Activated T-cell treated with anti-CD3 and anti-CD28 coated beads, Interleukin-2, amount 50 U/mL, for 48 hours (primary cell): ENCODE data around the gene TNIP1.
A peak's percentile ranks its signal among the peaks of the same experiment; 100 is the strongest.

ENCODE experiments used
- DNase-seq, 2 experiments: peaks; one replicate each; pipeline ENCODE4 v3.0.0-alpha.2; 2020

Gene TNIP1, protein sequence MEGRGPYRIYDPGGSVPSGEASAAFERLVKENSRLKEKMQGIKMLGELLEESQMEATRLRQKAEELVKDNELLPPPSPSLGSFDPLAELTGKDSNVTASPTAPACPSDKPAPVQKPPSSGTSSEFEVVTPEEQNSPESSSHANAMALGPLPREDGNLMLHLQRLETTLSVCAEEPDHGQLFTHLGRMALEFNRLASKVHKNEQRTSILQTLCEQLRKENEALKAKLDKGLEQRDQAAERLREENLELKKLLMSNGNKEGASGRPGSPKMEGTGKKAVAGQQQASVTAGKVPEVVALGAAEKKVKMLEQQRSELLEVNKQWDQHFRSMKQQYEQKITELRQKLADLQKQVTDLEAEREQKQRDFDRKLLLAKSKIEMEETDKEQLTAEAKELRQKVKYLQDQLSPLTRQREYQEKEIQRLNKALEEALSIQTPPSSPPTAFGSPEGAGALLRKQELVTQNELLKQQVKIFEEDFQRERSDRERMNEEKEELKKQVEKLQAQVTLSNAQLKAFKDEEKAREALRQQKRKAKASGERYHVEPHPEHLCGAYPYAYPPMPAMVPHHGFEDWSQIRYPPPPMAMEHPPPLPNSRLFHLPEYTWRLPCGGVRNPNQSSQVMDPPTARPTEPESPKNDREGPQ

DNA sequence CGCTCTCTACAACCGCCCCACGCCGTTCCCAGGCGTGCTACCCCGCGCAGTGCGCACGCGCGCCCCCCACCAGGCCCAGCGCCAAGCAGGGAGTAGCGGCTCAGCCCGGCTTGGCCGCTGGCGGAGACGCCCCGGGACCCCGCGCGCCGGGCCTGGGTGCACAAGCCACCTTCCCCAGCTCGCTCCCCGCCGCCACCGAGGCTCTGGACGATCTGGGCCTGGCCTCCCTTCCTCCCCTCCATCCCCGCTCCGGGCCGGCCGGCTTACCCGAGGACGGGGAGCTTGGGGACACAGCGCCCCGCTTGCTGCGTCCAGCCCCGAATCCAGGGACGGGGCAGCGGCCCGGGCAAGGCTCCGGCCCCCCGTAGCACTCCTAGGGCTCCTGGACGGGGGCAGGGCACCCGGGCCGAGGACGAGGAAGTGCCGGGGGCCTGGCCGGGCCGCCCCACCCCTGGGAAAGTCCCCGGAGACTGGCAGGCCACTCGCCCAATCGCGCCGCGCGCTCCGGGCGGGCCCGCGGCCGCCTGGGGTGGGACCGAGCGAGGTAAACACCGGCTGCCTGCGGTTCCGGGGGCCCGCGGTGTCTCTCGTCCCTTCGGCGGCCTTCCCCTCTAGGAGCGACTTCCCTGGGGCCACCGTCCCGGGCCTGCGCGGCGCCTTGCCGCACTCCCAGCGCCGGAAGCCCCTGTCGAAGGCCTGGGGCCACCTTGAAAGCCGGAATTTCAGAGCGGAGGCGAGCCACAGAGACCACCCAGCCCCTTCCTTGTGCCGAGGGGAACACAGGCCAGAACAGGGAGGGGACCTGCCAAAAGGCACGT, at the start of gene TNIP1:
Gene TNIP1, minus strand, starts transcription at position 422 of the 818 bp plus-strand sequence. CDS start 15,939 bp downstream, outside the sequence.
- DNase-seq = peak; percentile 97 to 98

DNA sequence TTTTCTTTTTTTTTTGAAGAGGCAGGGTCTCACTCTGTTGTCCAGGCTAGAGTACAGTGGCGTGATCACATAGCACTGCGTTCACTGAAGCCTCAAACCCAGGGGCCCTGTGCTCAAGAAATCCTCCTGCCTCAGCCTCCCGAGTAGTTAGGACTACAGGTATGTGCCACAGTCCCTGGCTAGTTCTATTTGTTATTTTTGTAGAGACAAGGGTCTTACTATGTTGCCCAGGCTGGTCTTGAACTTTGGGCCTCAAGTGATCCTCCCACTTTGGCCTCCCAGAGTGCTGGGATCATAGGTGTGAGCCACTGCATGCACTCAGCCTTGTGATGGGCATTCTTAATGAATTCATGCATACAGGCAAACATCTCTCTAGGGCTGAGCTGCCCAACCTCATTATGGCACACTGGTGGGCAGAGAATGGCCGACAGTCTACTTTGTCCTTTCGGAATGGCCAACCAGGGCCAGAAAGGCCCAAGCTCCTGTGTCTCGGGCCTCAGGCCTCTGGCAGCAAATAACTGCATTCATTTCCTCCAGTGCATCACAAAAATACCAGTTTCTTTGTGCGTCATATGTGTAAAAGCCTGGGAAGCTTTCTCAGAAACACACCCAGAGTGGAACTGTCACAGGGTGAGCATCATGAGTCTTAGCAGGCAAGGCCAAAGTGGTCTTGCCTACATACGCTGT, 49.5 kb upstream of the TNIP1 start:
- DNase-seq = no peak

DNA sequence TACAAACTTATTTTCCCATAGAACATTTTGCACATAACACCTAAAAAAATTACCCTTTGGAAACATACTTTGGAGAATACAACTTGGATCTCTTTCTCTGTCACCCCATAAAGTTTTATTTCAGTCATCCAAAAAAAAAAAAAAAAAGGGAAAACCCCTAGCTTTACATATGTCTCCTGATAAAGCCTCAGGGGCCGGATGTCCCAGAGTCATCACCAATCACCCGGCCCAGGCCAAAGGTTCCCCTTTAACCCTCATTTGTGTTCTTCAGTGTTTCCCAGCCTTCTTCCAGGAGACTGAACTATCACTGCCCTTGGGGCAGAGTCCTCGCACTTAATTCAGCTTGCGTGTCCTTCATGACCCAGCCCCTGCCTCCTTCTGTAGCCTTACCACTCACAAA, 48.0 kb upstream of the TNIP1 start:
- no peak for DNase-seq

DNA sequence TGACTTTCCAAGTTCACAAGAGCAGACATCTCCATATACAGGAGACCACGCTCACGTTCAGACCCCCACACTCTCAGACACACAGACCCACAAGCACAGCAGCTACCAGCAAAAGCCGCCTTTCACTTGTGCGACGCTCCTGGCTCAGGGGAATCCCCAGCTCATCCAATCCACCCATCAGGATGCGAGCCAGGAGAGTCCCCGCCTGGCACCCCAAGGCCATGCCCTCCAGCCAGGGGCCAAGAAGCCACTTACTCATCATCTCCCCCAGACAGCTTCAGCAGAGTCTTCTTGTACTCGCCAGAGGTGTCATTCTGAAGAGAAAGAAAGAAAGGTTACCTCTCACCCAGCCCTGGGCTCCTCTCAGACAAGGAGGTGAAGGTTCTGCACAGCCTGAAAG, 47.1 kb upstream of the TNIP1 start:
- DNase-seq = no peak

DNA sequence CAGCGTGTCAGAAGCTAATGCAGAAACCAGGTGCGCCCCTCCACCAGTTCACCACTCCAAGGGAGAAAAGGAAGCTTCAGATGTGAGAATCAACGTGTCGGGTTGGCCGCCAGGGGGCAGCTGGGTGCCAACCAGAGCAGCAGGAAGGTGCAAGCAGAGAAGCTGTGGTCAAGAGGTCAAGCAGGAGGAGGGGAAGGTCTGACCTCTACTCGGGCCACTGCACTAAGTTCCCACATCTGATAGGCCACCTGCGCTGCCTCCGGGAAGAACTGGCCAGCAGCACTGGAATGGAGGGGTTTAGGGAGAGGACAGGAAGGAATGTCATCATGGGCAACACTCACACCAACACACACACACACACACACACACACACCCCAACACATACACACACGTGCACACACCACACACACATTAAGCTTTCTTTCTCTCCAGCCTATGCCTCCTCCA, 45.4 kb upstream of the TNIP1 start:
- DNase-seq = peak; percentile 80 to 82

DNA sequence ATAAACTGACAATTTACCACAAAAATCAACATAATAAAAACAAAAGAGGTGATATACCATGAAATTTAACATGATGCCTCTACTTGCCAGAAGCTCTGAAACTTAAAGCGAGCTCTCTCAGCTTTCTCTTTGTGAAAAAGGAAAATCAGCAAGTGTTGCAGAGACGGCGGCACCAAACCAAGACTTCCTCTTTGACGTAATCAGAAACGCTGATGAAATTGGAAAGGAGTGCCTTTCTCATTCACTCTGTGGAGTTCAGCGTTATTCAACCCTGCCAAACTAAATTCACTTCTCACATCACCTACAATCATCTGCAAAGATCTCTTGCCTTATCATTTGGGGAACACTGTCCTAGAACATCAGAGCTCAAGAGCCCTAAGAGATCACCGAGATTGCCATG, 44.6 kb upstream of the TNIP1 start:
- DNase-seq = no peak

DNA sequence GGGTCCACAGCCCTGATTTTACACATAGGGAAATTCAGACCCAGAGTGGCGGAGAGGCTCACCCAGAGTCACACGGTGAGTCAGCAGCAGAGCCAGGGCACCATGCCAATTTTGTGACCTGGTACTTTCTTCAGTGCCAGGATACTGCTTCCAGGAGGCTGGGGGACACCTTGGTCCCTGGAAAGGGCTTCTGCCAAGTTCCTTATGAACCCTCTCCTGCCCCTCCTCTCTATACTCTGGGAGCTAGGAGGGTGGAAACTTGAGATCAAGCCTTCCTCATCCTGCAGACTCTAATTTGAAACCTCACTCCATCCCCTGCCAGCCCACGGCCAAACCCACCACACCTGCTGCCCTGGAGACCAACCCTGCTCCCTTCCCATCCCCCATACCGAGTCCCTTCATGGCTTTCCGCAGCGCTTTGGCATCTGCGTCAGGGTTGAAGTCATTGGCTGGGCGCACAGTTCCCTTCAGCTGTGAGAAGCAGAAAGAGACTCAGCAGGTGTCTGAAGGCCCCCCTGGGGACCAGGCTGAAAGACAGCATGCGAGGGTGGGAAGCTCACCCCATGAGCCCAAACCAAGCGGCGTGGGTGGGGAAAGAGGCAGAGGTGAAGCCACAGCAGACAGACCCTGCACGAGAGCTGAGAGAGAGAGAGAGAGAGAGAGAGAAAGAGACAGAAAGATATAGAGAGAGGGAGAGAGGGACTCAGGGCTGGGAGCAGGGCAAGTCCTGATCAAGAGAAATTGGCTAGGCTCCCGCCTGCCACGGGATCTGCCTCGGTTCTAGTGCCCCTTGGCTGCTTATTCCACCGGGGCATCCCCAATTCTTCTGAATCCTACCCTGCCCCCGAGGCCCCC, 43.3 kb upstream of the TNIP1 start:
- peak; percentile 73 to 77 for DNase-seq

DNA sequence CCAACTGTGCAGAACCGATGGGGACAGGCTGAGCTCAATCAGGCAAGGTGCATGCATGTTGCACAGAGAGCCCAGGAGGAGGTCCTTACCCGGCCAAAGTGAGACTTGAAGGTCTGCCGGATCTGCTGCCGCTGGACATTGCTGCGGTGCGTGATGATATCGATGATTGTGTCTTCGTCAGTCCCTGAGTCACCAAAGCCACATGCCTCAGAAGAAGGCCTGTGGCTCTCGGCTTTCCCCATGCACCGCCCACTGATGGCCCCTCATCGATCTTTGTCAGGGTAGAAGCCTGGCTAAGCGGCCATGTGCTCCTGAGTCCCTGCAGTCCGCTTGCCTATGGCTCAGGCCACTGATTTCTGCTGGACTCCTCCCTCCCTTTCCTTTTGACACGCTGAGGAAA, 42.0 kb upstream of the TNIP1 start:
- DNase-seq = no peak

DNA sequence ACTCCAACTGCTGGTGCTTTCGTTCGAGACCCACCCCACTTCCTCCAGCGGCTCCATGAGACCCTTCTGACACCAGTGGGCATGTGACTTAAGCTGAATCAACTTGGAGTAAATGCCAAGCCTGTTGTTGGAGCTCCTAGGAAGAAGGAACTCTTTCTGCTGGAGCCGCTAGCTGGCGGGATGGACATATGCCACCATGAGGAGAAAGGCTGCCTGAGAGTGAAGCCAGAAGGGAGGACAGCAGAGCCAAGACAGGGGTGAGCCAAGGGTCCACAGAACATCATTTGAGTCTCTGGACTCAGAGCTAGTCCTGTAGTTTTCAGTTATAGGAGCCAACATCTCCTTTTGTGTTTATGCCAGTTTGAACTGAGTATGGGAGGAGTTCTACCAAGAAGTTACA, 40.8 kb upstream of the TNIP1 start:
- no peak for DNase-seq

DNA sequence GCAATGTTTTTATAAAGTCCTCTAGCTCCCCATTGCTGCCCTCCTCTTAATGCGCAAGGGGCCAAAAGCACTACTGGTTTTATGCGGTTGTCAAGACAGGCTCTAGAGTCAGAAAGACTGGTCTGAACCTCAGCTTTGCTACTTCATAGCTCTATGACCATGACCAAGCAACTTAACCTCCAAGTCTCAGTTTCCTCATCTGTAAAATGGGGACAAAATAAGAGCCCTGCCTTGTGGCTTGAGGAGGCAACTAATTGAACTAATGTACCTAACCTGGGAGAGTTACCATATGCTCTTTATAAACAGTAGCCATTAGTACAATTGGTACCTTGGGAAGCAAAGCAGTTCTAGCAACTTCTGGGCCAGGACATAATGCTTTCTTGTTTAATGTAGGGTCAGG, 40.3 kb upstream of the TNIP1 start:
- no peak for DNase-seq

DNA sequence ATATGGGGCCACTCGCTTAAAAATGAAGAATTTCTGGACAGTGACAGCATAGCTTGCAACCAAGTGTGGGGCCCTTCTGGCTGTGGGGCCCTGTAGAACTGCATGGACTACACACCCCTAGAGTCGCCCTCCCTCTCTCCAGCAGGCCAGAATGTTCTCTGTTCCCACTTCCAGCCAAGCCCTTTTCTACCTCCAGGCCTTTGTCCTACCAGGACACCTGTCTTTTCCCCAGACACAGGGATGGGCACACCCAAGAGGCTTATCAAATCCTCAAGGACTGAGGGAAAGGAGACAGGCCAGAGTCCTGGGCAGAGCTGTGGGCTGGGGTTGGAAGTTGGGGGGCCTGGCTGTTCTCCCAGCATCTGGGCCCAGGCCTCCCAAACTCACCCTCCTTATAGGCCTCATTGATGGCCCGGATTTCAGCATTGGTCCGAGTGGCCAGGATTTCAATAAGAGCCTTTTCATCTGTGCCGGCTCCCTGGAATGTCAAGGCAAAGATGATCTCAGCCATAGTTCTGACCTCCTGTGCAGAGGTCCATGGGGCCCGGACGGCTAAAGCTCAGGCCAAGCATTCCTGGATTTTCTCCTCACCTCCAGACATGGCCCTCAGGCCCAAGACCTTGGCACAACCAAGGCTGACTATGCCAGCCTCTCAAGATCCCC, 38.2 kb upstream of the TNIP1 start:
- no peak for DNase-seq

DNA sequence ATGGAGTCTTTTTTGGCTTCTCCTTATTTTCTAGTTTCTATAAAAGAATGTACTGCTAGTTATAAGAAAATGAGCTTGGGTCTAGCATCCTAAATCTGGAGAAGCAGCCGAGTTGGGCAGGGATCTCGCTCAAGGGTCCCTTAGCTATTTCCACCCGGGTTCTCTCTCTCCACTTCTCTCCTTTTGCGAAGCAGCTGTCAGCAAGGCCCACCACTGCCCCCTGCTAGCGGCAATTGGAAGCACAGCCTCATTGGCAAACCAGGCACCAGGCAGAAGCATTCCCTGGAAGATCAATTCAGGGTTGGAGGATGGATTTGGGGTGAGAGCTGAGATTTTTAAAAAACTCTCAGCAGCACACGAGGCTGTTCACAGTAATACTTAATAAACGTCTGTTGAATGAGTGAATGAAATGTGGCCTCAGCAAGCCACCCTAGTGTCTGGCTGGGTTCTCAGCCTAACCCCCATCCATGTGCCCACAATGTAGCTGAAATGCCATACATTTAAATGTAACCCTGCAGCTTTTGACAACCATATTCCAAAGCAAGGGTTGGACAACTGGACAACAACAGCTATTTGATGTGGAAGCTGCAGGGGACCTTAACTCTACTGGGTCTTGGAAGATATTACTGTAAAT, 34.6 kb upstream of the TNIP1 start:
- DNase-seq = peak; percentile 81 to 84

DNA sequence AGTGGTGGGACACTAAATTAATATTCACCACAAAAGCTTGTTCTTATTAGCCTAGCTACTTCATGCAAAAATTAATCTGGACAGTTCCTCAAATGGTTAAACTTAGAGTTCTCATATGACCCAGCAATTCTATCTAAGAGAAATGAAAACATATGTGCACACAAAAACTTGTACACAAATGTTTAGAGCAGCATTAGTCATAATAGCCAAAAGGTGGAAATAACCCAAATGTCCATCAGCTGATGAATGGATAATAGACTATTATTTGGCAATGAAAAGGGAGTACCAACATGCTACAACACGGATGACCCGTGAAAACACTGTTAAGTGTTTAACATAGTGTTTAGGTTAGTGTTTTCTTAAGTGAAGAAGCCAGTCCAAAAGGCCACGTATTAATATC, 32.8 kb upstream of the TNIP1 start:
- DNase-seq = no peak

DNA sequence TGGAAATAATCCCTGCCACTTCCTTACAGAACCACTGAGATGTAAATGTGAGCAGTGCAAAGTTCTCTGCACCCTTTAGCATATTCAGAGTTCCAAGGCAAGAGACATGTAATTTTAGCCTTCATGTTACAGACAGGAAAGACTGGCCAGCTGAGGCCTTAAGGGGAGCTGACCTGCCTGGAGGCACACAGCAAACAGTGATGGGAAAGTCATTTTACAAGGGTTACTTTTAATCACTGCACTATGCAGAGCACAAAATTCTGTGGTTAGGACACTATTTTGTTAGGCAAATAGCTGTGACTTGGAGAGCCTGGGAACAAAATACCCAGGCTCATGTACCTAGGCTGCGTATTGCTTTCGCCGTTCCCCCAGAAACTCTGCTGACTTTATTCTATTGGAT, 30.2 kb upstream of the TNIP1 start:
- DNase-seq = no peak

DNA sequence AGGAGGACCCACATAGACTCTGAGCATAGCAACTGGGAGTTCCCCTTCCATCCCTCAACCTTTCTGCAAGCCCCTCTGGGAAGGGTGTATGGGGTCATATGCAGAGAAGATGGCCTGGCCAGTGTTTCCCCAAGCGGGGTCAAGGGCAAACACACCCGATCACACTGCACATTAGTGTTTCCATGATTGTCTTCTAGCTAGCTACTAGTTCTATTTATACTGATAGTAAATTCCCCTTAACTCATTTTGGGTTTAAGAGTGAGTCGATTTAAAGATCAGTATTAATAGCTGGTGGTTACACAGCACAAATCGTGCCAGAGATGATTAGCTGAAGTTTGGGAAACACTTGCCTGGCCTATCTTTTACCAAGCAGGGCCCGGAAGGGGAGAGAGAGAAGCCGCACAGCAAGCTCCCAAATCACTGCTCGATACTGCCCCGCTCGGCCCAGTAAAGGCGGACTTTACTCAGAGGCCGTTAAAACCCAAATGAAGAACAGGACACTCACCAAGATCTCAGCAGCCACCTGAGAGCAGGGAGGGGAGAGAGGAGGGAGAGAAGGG, 29.4 kb upstream of the TNIP1 start:
- no peak for DNase-seq

DNA sequence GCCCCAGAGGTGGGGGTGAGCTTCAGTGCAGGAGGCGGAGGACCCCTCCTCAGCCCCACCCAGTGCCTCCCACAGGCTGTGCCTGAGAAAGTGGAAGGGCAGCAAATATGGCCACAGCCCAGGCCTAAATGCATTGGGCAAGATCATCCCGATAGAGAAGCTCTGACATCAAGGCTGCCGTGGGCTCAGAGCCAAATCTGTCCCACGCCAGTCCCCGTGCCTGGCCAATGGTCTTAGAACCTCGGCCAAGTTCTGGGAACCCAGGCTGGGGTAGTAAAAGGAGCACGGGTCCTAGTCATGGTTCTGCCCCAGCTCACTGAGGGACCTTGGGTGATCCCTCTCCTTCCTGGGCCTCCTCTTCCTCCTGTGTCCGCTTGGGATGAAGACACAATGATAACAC, 27.7 kb upstream of the TNIP1 start:
- DNase-seq = no peak

DNA sequence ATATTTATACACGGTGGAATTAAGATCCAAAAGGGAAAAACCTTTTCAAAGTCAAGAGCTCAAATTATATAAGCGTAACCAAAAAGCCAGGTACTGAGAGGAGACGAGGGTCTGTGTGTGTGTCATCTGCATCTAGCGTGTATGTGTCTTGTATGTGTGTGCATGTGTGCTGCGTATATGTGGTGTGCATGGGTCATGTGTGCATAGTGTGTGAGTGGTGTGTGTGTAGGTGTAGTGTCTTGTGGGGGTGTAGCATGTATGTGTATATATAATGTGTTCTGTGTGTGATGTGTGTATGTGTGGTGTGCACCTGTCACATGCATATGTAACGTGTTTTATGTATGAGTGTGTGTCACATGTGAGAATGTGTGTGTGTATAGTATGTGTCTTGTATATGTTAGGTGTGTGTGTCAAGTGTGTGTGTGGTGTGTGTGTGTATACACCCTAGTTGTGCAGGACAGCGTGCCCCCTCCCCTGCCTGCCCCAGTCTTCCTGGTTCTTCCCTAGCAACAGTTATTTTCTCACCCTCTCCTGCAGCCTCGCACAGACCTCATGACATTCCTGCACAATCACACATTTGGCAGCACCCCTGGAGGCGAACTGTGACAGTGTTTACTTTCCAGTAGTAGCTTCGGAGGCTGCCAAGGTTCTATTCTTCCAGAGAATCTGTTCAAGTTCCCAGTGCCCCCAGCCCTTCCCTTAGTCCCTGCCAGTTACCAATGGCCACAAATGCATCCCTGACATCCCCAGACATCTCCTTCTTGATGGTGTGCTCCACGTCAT, 27.1 kb upstream of the TNIP1 start:
- no peak for DNase-seq

DNA sequence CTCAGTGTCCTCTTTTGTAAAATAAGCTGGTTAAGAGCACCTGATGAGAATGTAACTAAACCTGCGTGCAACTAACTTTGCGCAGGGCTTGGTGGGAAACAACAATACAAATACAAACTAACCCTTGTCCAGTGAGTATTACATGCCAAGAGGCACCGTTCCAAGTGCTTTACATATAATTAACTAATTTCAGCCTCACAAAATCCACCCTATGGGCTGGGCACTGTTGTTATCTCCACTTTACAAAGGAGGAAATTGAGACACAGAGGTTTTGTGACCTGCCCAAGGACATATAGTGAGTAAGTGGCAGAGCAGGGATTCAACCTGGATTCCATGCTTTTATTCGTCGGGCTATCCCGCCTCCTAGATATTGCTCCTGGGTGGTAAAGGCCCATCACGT, 26.2 kb upstream of the TNIP1 start:
- no peak for DNase-seq

DNA sequence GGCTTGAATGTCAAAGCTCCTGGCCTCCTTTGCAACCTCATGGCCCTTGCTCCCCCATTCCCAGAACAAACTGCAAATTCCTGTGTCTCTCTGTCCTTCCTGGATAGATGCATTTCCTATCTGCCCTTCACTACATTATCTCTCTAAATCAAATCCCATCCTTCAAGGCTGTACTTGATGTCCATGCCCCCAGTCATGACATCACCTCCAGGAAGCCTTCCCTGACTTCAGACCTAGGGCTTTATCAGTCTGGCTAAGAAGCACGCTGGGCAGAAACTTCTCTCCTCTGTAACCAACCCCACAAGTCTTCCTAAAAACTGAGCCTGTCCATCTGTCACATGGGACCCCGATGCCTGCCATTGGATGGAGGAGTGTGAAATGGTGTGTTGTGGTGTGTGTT, 25.7 kb upstream of the TNIP1 start:
- no peak for DNase-seq

DNA sequence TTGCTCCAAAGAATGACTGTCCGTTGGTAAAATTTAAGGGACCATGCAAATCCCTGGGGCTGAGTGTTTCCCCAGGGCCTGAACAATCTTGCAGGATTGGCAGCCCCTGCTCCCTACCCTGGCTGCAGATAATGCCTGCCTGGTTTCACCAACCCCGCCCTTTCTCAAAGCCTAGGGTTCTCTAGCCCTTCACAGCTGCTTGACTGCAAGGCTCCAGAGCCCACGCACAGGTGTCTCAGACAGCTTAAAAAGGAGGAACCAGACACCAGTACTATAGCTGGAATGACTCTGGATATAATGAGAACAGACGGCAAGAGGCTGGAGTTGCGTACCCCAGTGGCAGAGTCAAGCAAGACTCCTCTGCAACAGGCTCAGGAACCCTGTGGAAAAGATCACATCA, 25.2 kb upstream of the TNIP1 start:
- DNase-seq = no peak
